GM12878 (cell line): ENCODE results near the gene LDLRAD4. TPM values are rescaled to one million over a fixed set of nuclear protein-coding genes. Genes with fewer than 3 reads are reported as not detected.
A peak's percentile ranks its signal among the peaks of the same experiment; 100 is the strongest.

ENCODE experiments used
- HDAC2 ChIP-seq: fragments of 200-600 bp; sonication (generic); IDR thresholded peaks from 2 replicates; pipeline ENCODE4 v1.6.1; 2017
- MXI1 ChIP-seq: fragments of 150-350 bp; IDR thresholded peaks from 2 replicates; pipeline ENCODE4 v1.6.1; 2011; ENCODE audit warnings: low read depth, mild to moderate bottlenecking, inconsistent platforms, low read length, improper control_type of control experiment
- NR2C2 ChIP-seq: IDR thresholded peaks from 2 replicates; pipeline ENCODE4 v1.6.1; 2011; ENCODE audit warnings: borderline replicate concordance, low read depth; ENCODE audit not compliant: control insufficient read depth, insufficient read length
- SMARCA5 ChIP-seq: fragments of 450-650 bp; IDR thresholded peaks from 2 replicates; pipeline ENCODE4 v1.6.1; 2017; ENCODE audit warnings: mild to moderate bottlenecking
- SUPT20H ChIP-seq: IDR thresholded peaks from 2 replicates; pipeline ENCODE4 v1.6.1; 2011; ENCODE audit warnings: low read depth, mild to moderate bottlenecking, low read length, moderate library complexity, borderline replicate concordance; ENCODE audit not compliant: control insufficient read depth
- TCF3 ChIP-seq: IDR thresholded peaks from 2 replicates; pipeline ENCODE4 v1.6.1; 2012; ENCODE audit warnings: low read depth, mild to moderate bottlenecking, low read length, borderline replicate concordance; ENCODE audit not compliant: insufficient read depth
- polyA plus RNA-seq, 11 experiments: library from polyadenylated mRNA; depleted of rRNA in 4 of 11; unstranded in 6 of 11; stranded (reverse) in 5 of 11; fragments of >200 nt; fragmentation: Nextera tagmentation in 4 of 11; fragmentation: Illumina TruSeq in 1 of 11; extraction: Ambion mirVana in 4 of 11; extraction: Trizol in 1 of 11; gene quantifications; 1 replicate in 1 of 11; 2 replicates in 10 of 11; pipeline versions ENCODE4 v1.2.1 to v1.2.3, GENCODE V29; 2011 to 2016; ENCODE audit warnings: inconsistent platforms in 2 of 11, missing spikeins in 2 of 11, low read depth in 1 of 11
- total RNA-seq, 4 experiments: library from RNA; depleted of rRNA in 3 of 4; stranded (reverse); fragments of >200 nt in 3 of 4; fragmentation: Illumina TruSeq in 1 of 4; extraction: Trizol in 1 of 4; gene quantifications; 2 replicates each; pipeline versions ENCODE4 v1.2.1 to v1.2.3, GENCODE V29; 2013 to 2021
- TF ChIP-seq, protein P1 (sequence below): fragments of 450-650 bp; IDR thresholded peaks from 2 replicates; pipeline ENCODE4 v1.6.1; 2017; ENCODE audit warnings: antibody characterized with exemption, mild to moderate bottlenecking, moderate library complexity
- TF ChIP-seq, protein P2 (sequence below): fragments of 450-650 bp; IDR thresholded peaks from 2 replicates; pipeline ENCODE4 v1.6.1; 2017; ENCODE audit warnings: borderline replicate concordance
- TF ChIP-seq, protein P3 (sequence below): fragments of 450-650 bp; formaldehyde crosslinking; IDR thresholded peaks from 2 replicates; pipeline ENCODE4 v1.5.0; 2022; ENCODE audit warnings: mild to moderate bottlenecking, missing genetic modification characterization
- TF ChIP-seq, protein P4 (sequence below): fragments of 450-650 bp; IDR thresholded peaks from 2 replicates; pipeline ENCODE4 v1.6.1; 2017; ENCODE audit warnings: mild to moderate bottlenecking, moderate library complexity
- TF ChIP-seq, protein P5 (sequence below): fragments of 150-350 bp; IDR thresholded peaks from 2 replicates; pipeline ENCODE4 v1.6.1; 2014; ENCODE audit warnings: mild to moderate bottlenecking, low read depth, low read length

Gene LDLRAD4
- total and polyA plus RNA-seq, 10 of the 15 experiments (the other 5 are each of a cell fraction or from before 2014, with no cell fraction given): 2.7 to 16.8 (median 11.2) TPM

DNA sequence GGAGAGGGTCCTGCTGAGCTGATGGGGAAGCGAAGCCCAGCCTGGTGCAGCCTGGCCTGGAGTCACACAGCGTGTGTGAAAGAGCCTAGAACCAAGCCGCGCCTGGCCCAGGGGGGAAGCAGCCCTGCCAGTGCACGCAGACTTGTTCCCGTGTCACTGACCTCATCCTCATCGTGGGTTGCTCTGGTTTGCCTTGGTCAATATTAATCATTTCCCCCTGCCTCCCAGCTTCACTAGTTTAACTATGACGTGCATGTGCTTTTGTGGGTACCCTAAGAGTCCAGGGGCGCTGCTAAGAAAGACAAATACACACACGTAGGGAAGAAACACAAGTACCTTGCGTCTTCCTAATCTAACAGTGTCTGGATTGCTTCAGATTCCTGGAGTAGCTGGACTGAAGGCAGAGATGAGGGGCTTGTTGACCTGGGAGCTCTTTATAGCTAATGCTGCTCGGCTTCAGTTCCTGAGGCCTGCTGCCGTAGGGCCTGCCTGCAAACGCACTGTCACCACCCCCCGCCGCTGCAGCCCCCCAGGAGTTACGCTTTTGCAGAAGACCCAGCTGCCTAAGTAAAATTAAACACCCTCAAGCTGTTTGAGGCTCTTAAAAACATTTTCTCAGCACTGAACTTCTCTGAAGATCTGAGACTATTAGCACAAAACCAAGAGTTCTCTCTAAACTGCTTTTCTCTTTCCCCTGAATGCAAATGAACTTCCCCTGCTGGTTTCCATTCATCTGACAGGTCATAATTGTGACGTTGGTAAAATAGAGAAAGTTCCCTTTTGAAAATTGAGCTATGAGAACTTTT lies 348.6 kb downstream of the LDLRAD4 start (continued):
- TF ChIP-seq, protein P1, sequence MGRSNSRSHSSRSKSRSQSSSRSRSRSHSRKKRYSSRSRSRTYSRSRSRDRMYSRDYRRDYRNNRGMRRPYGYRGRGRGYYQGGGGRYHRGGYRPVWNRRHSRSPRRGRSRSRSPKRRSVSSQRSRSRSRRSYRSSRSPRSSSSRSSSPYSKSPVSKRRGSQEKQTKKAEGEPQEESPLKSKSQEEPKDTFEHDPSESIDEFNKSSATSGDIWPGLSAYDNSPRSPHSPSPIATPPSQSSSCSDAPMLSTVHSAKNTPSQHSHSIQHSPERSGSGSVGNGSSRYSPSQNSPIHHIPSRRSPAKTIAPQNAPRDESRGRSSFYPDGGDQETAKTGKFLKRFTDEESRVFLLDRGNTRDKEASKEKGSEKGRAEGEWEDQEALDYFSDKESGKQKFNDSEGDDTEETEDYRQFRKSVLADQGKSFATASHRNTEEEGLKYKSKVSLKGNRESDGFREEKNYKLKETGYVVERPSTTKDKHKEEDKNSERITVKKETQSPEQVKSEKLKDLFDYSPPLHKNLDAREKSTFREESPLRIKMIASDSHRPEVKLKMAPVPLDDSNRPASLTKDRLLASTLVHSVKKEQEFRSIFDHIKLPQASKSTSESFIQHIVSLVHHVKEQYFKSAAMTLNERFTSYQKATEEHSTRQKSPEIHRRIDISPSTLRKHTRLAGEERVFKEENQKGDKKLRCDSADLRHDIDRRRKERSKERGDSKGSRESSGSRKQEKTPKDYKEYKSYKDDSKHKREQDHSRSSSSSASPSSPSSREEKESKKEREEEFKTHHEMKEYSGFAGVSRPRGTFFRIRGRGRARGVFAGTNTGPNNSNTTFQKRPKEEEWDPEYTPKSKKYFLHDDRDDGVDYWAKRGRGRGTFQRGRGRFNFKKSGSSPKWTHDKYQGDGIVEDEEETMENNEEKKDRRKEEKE: no peak
- 0 out of 2 replicates have a peak, but pooled peaks have one; percentile 10 for TF ChIP-seq MXI1
- TF ChIP-seq, protein P2, sequence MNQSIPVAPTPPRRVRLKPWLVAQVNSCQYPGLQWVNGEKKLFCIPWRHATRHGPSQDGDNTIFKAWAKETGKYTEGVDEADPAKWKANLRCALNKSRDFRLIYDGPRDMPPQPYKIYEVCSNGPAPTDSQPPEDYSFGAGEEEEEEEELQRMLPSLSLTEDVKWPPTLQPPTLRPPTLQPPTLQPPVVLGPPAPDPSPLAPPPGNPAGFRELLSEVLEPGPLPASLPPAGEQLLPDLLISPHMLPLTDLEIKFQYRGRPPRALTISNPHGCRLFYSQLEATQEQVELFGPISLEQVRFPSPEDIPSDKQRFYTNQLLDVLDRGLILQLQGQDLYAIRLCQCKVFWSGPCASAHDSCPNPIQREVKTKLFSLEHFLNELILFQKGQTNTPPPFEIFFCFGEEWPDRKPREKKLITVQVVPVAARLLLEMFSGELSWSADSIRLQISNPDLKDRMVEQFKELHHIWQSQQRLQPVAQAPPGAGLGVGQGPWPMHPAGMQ: no peak
- no peak for TF ChIP-seq HDAC2
- TF ChIP-seq, protein P3, sequence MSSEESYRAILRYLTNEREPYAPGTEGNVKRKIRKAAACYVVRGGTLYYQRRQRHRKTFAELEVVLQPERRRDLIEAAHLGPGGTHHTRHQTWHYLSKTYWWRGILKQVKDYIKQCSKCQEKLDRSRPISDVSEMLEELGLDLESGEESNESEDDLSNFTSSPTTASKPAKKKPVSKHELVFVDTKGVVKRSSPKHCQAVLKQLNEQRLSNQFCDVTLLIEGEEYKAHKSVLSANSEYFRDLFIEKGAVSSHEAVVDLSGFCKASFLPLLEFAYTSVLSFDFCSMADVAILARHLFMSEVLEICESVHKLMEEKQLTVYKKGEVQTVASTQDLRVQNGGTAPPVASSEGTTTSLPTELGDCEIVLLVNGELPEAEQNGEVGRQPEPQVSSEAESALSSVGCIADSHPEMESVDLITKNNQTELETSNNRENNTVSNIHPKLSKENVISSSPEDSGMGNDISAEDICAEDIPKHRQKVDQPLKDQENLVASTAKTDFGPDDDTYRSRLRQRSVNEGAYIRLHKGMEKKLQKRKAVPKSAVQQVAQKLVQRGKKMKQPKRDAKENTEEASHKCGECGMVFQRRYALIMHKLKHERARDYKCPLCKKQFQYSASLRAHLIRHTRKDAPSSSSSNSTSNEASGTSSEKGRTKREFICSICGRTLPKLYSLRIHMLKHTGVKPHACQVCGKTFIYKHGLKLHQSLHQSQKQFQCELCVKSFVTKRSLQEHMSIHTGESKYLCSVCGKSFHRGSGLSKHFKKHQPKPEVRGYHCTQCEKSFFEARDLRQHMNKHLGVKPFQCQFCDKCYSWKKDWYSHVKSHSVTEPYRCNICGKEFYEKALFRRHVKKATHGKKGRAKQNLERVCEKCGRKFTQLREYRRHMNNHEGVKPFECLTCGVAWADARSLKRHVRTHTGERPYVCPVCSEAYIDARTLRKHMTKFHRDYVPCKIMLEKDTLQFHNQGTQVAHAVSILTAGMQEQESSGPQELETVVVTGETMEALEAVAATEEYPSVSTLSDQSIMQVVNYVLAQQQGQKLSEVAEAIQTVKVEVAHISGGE (CRISPR knock-in tag): no peak
- peak; percentile 83 for TF ChIP-seq SMARCA5
- no peak for TF ChIP-seq SUPT20H
- TF ChIP-seq, protein P4, sequence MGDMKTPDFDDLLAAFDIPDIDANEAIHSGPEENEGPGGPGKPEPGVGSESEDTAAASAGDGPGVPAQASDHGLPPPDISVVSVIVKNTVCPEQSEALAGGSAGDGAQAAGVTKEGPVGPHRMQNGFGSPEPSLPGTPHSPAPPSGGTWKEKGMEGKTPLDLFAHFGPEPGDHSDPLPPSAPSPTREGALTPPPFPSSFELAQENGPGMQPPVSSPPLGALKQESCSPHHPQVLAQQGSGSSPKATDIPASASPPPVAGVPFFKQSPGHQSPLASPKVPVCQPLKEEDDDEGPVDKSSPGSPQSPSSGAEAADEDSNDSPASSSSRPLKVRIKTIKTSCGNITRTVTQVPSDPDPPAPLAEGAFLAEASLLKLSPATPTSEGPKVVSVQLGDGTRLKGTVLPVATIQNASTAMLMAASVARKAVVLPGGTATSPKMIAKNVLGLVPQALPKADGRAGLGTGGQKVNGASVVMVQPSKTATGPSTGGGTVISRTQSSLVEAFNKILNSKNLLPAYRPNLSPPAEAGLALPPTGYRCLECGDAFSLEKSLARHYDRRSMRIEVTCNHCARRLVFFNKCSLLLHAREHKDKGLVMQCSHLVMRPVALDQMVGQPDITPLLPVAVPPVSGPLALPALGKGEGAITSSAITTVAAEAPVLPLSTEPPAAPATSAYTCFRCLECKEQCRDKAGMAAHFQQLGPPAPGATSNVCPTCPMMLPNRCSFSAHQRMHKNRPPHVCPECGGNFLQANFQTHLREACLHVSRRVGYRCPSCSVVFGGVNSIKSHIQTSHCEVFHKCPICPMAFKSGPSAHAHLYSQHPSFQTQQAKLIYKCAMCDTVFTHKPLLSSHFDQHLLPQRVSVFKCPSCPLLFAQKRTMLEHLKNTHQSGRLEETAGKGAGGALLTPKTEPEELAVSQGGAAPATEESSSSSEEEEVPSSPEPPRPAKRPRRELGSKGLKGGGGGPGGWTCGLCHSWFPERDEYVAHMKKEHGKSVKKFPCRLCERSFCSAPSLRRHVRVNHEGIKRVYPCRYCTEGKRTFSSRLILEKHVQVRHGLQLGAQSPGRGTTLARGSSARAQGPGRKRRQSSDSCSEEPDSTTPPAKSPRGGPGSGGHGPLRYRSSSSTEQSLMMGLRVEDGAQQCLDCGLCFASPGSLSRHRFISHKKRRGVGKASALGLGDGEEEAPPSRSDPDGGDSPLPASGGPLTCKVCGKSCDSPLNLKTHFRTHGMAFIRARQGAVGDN: peak; percentile 77
- peak; percentile 70 for TF ChIP-seq TCF3
- TF ChIP-seq, protein P5, sequence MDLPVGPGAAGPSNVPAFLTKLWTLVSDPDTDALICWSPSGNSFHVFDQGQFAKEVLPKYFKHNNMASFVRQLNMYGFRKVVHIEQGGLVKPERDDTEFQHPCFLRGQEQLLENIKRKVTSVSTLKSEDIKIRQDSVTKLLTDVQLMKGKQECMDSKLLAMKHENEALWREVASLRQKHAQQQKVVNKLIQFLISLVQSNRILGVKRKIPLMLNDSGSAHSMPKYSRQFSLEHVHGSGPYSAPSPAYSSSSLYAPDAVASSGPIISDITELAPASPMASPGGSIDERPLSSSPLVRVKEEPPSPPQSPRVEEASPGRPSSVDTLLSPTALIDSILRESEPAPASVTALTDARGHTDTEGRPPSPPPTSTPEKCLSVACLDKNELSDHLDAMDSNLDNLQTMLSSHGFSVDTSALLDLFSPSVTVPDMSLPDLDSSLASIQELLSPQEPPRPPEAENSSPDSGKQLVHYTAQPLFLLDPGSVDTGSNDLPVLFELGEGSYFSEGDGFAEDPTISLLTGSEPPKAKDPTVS: no peak
- no peak for TF ChIP-seq NR2C2
